ENCODE results near the gene PTGFRN.
A peak's percentile ranks its signal among the peaks of the same experiment; 100 is the strongest.

GRCh38 chr1:116909512-116910378 lies at the start of gene PTGFRN:
- TF ChIP-seq POLR2A (IDR thresholded peaks at IDR 0.05) (peak; percentile 10), EP300 (IDR thresholded peaks at IDR 0.05) (no peak), CTCF (IDR thresholded peaks at IDR 0.05) (no peak)
